ENCODE measurements around the gene BAHCC1. TPM values are rescaled to one million over a fixed set of nuclear protein-coding genes. Genes with fewer than 3 reads are reported as not detected.
A peak's percentile ranks its signal among the peaks of the same experiment; 100 is the strongest.

Gene BAHCC1
- total and polyA plus RNA-seq, 8 donors = 4.9 to 56.2 (median 9.4) TPM

DNA sequence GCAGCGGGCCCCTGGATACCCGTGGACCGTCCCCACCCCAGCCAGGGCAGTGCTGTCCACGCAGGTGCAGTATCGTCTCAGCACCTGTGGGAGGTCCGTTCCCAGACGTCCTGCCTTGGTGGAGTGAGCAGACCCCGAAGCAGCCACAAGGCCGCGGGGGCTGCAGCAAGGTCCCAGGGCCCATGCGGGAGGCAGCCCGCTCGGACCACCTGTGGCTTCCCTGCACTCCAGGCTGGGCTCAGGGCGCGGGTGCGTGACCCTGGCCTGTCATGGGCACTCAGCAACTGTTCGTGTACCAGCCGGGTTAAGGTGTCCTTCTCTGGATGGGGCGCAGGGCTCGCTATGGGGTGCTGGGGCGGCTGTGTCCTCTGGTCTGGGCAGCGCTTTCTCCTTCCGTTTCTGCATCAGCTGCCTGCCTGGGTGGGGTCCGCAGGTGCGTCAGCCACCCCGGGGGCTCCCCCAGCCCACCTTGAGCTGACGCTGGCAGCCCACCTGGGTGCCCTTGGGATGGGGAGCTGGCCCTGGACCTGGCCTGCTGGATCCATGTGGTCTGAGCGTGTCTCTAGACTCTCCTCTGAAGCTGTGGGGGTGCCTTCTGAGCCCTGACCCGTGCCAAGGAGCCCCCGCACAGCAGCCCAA lies 18.4 kb downstream of the BAHCC1 start:
- H3K4me3 ChIP-seq = no peak overlapping the region
- no peak overlapping the region for H3K27ac ChIP-seq
- no peaks in the 10 kb centered on the region for H3K9me3 ChIP-seq
- no peaks in the 10 kb centered on the region for H3K36me3 ChIP-seq
- WGBS, 5 donors = 91 to 96% (median 94%) methylated on average over 5 to 30 of the region's 30 CpGs
- peaks cover 0 to 8% (median 0%) of the 10 kb centered on the region in 3 donors for H3K27me3 ChIP-seq
- peaks cover 30 to 62% (median 42%) of the 10 kb centered on the region in 4 donors for H3K4me1 ChIP-seq
- TF ChIP-seq EP300 (IDR thresholded peaks at IDR 0.05) = no peak
- no peak for TF ChIP-seq POLR2A (IDR thresholded peaks at IDR 0.05)
- TF ChIP-seq, protein P1, sequence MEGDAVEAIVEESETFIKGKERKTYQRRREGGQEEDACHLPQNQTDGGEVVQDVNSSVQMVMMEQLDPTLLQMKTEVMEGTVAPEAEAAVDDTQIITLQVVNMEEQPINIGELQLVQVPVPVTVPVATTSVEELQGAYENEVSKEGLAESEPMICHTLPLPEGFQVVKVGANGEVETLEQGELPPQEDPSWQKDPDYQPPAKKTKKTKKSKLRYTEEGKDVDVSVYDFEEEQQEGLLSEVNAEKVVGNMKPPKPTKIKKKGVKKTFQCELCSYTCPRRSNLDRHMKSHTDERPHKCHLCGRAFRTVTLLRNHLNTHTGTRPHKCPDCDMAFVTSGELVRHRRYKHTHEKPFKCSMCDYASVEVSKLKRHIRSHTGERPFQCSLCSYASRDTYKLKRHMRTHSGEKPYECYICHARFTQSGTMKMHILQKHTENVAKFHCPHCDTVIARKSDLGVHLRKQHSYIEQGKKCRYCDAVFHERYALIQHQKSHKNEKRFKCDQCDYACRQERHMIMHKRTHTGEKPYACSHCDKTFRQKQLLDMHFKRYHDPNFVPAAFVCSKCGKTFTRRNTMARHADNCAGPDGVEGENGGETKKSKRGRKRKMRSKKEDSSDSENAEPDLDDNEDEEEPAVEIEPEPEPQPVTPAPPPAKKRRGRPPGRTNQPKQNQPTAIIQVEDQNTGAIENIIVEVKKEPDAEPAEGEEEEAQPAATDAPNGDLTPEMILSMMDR (IDR thresholded peaks at IDR 0.05) = no peak
- TF ChIP-seq POLR2AphosphoS5 (IDR thresholded peaks at IDR 0.05) = no peak
- no peak for DNase-seq
- intact Hi-C loops (cut with DNase I; ENCODE audit: low total_unique reads) = no loop called here

DNA sequence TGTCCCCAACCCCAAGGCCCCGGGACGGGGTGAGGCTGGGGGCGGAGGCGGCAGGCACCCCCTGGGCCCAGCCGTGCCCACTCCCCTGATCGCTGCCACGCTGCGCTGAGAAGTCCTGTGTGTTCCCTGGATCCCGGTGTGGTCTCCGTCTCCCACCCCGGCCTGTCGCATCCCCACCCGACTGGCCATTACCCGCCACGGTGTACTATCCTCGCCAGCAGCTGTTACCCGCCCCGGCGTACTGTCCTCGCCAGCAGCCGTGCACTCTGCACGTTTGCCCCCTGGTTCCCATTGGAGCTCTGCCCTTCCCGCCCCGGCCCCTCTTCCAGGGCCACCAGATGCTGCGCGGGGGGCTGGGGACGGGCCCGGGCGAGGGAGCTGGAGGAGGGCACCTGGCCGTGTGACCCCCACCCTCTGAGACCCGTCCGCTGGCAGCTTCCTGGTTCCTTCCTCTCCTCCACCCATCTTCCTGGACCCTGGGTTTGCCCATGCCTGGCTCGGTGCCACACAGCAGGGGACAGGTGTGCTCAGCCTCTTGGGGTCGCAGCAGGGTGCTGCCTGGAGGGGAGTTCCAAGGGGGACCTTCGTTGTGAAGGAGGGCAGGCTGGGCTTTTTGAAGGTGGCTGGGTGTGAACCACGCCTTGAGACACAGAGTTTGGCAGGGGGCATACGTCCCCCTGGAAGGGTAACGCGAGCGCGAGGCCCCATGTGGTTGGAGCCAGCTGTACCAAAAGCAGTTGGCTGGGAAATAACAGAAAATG lies 19.7 kb downstream of the BAHCC1 start:
- 83 to 89% (median 85%) methylated on average over 30 to 41 of the region's 41 CpGs for WGBS, 5 donors
- intact Hi-C loops (cut with DNase I; ENCODE audit: low total_unique reads) = no loop called here
- Histone ChIP-seq H3K9me3 (no peaks in the 10 kb centered on the region), H3K4me3 (no peak overlapping the region), H3K4me1 (peaks cover 41 to 63% (median 51%) of the 10 kb centered on the region in 4 donors), H3K27ac (no peak overlapping the region), H3K36me3 (no peaks in the 10 kb centered on the region), H3K27me3 (peaks cover 0 to 8% (median 0%) of the 10 kb centered on the region in 3 donors)
- TF ChIP-seq POLR2AphosphoS5 (IDR thresholded peaks at IDR 0.05) (no peak), EP300 (IDR thresholded peaks at IDR 0.05) (no peak), POLR2A (IDR thresholded peaks at IDR 0.05) (no peak)
- TF ChIP-seq, protein P1 (IDR thresholded peaks at IDR 0.05) = no peak
- DNase-seq = no peak

DNA sequence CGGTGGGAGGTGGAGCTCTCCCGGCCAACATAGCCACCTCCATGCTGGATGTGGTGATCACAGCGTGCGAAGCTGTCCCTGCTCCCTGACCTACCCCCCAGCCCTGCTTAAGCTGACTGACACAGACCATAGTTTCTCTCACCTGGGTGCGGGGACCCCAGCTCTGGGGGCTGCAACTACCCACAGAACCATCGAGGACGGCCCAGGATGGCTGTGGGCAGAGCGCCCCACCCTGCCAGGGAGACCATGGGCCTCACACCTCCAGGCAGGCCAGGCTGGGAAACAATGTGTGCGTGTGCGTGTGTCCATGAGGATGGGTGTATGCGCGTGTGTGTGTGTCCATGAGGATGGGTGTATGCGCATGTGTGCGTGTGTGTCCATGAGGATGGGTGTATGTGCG lies 20.4 kb downstream of the BAHCC1 start:
- H3K4me3 ChIP-seq = no peak overlapping the region
- DNase-seq = no peak
- no peaks in the 10 kb centered on the region for H3K9me3 ChIP-seq
- no peaks in the 10 kb centered on the region for H3K36me3 ChIP-seq
- WGBS, 5 donors = 93 to 97% (median 96%) methylated on average over 13 to 15 of the region's 15 CpGs
- H3K27me3 ChIP-seq = peaks cover 0 to 8% (median 0%) of the 10 kb centered on the region in 3 donors
- peaks cover 48 to 68% (median 59%) of the 10 kb centered on the region in 4 donors for H3K4me1 ChIP-seq
- no peak for TF ChIP-seq POLR2AphosphoS5 (IDR thresholded peaks at IDR 0.05)
- no peak for TF ChIP-seq EP300 (IDR thresholded peaks at IDR 0.05)
- TF ChIP-seq POLR2A (IDR thresholded peaks at IDR 0.05) = no peak
- TF ChIP-seq, protein P1 (IDR thresholded peaks at IDR 0.05) = no peak
- intact Hi-C loops (cut with DNase I; ENCODE audit: low total_unique reads) = no loop called here
- H3K27ac ChIP-seq = no peak overlapping the region

DNA sequence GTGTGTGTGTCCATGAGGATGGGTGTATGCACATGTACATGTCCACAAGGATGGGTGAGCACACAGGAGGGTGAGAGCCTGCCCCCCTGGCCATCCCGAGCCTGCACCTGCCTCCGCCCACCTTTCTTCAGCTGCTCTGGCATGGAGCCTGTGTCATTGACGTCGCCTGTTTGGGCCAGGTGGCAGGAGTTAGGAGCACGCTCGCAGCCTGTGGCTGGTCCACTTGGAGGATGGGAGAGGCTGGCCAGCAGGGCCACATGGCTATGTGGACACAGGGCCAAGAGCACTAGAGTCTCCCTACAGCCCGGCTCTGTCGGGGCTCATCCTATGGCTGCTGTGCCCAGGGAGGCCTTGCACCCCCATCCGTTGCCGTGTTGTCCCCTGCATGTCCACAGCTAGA lies 21.4 kb downstream of the BAHCC1 start:
- Histone ChIP-seq H3K4me3 (no peak overlapping the region), H3K36me3 (no peaks in the 10 kb centered on the region), H3K4me1 (peaks cover 57 to 72% (median 68%) of the 10 kb centered on the region in 4 donors), H3K27ac (peak overlapping the region in 4 of 5 donors; percentile 86 to 95 (median 92)), H3K9me3 (no peaks in the 10 kb centered on the region), H3K27me3 (peaks cover 0 to 8% (median 0%) of the 10 kb centered on the region in 3 donors)
- WGBS, 5 donors = 48 to 65% (median 53%) methylated on average over 8 to 10 of the region's 10 CpGs; no CpG with 5 or more reads in 1 of the 5 donors
- intact Hi-C loops (cut with DNase I; ENCODE audit: low total_unique reads) = no loop called here
- TF ChIP-seq POLR2AphosphoS5 (IDR thresholded peaks at IDR 0.05) = no peak
- TF ChIP-seq, protein P1 (IDR thresholded peaks at IDR 0.05) = no peak
- TF ChIP-seq EP300 (IDR thresholded peaks at IDR 0.05) = no peak
- no peak for TF ChIP-seq POLR2A (IDR thresholded peaks at IDR 0.05)
- DNase-seq = no peak
